Activated CD4-positive, alpha-beta T cell treated with anti-CD3 and anti-CD28 coated beads, Interleukin-2, amount 50 U/mL, for 48 hours (primary cell): ENCODE measurements around the gene SMCO2.

ENCODE experiments used
- DNase-seq, 2 experiments: peaks; one replicate each; pipeline ENCODE4 v3.0.0-alpha.2; 2020

SMCO2 gene

GRCh38 chr12:27502021-27502435, 55.5 kb downstream of the SMCO2 start:
- no peak for DNase-seq

DNA sequence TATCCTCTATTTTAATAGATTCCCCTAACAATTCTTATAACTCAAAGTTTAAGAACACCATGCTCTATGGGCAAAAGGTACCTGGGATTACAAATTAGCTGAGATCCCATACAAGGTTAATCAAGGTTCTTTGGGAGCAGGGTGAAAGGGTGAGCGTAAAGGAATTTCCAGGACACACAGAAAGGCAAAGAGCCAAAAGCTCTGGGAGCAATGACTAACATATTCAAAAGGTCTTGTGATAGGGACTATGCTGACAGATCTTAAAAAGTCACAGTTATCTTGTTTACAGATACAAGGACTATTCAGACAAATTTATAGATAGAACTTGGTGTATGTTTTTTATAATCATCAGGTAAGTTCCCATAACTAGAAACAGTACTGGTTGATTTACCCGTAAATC, 58.0 kb downstream of the SMCO2 start:
- no peak for DNase-seq

- no peak for DNase-seq
Measured at GRCh38 chr12:27505109-27505508, 58.6 kb downstream of the SMCO2 start.

DNA sequence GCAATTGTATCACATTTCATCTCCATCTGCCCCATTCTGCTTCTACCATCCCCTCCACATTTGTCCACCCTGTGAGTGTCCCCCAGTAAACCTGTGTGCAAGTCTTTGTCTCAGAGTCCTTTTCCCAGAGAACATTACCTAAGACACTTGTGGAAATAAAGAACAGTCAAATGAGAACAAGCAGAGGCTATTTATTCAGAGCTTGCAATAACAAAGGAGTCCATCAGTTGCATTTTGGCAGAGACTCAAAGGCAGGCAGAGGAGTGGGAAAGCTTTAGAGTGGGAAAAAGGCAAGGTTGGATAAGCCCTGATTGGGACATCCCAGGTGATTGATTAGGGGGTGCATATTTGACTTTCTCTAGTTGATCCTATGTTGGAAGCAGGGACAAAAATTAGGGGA, 59.2 kb downstream of the SMCO2 start:
- no peak for DNase-seq

DNA sequence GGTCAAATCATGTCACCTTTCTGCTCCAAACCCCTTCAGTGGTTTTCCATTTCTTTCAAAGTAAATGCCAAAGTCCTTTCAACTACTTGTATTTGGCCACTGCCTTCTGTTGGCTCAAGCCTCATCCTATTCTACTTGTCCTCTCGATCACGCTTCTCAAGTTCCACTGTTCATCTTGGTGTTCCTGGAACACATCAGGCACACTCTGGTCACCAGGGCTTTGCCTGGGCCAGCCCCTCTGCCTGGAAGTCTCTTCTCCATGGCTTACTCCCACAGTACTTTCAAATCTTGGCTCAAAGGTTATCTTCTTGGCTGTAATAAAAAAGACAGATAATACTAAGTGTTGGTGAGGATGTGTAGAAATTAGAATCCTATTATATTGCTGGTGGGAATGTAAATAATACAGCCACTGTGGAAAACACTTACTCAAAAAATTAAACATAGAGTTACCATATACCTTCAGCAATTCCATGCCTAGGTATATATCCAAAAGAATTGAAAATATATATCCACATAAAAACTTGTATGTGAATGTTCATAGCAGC, 60.2 kb downstream of the SMCO2 start:
- no peak for DNase-seq

- DNase-seq, result no peak
Measured at GRCh38 chr12:27508736-27509431, 62.3 kb downstream of the SMCO2 start.

DNA sequence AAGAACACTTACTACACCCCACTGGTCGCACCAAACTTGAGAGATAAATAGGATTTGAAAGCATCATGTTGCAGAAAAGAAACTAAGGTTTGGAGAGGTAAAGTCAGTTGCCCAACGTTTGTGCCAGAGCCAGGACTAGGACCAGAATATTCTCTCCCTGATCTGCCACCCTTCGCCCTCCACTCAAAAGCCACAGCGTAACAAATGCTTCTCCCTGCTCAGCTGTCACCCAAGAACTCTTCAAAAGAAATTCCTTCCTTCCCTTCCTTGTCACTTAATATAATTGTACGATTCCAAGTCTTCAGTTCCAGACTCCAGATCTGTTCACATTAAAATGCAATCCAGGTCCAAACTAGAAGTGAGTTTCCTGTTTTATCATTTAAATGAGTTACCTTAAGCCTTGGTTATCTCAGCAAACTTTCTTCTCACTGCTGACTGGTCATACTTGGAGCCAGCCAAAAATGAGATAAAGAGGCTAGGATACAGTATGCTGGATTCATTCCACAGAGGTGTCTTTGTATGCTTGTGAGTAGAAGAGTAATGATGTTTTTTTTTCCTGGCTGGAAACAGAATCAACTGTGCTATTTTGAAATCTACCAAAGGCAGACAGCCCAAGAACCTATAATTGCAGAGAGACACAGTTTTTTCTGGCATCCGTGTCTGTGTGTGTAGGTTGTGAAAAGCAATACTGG, 64.6 kb downstream of the SMCO2 start:
- no peak for DNase-seq

DNA sequence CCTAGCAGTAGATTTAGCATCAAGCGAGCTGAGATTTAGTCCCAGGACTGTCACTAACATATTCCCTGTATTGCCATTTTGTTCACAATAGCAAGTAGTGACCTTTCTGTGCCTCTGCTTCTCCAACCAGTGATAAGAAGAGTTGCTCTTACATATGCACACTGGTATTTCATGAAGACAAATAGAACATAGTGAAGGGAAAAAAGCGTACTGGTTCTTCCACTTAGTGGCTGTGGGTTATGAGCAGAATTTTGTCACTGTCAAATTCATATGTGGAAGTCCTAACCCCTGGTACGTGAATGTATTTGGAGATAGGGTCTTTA, 65.1 kb downstream of the SMCO2 start:
- DNase-seq, result no peak

DNA sequence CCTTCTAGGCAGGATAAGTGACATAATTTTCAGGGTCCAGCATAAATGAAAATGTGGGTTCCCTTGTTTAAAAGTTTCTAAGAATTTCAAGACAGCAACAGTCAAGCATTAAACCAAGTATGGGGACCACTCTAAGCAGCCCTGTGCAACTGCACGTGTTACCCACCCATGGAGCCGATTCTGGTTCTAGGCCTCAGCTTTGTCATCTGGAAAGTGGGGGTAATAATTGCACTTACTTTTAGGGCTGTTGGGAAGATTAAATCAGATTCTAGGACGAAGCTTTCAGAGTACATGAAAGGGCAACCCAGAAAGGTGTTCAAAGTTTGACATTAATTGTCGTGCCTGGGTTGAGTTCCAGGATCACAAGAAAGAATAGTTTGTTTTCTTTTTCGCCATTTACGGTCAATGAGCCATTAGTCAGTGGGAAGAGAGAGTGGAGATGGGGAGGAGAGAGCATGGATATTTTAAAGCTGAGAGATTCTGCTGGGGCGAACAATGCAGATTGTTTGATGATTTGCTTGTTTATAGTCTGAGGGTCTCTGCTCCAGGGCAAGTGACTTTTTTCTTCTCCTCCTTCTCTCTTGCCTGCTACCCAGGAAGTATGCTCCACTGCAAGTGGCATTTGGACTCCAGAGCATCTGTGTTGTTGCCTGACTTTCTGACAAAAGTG, 66.8 kb downstream of the SMCO2 start:
- DNase-seq, result no peak

DNA sequence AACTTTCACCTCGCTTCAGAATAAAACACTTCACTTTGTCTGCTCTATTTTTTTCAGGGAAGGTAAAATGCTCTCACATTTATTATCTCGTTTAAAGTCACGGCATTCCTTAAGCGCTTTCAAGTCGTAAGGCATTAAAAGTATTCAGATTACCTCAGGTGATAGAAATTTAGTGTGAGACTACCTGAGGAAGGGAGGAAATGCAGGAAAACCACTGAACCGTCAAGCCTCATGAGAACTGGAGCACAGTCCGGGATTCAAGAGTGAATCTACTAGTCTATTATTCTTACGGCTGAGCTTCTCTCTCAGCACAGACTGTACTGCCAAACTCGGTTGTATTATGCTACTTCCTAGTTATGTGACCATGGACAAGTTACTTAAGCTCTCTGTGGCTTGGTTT, 69.1 kb downstream of the SMCO2 start:
- no peak for DNase-seq

GRCh38 chr12:27516625-27517024, 70.1 kb downstream of the SMCO2 start:
- DNase-seq, result no peak

GRCh38 chr12:27517546-27517945, 71.0 kb downstream of the SMCO2 start:
- DNase-seq, result no peak

- DNase-seq, result no peak
Measured at GRCh38 chr12:27517961-27518665, 71.6 kb downstream of the SMCO2 start.

DNA sequence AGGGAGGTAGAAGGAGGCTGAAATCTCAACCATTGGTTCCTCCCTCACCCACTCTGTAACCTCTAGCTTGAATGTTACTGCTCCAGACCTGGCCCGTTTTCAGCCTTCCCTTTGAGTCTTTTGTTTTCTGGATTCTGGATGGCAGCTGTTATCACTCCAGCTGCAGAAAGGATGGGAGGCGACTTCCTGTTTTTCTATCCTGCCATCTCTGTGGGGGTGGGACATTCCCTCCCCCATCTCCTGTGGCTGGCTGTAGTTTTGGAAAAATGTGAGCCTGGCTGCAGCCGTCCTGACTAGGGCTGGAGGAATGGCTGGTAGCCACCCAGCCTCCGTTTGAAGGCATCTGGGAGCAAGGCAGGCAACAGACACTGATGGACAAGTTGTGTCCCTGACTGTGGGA, 74.5 kb downstream of the SMCO2 start:
- DNase-seq, result no peak

- DNase-seq, result no peak
Measured at GRCh38 chr12:27521981-27522380, 75.4 kb downstream of the SMCO2 start.

DNA sequence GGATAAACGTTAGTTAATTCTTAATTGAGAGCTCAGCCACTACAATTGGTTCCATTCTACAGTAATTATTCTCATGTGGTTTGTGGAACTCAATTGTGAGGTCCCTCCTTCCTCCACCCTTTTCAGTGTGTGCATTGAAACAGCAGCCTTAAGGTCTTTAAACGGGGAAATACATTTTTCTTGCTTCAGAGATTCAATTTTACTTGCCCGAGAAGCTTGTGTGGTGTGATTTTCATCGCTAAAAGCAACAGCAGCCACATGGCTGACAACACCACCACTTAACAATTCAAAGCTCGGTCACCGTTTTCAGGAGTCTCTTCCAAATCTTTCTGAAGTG, 76.7 kb downstream of the SMCO2 start:
- peak in 1 of 2 experiments; percentile 8 for DNase-seq

DNA sequence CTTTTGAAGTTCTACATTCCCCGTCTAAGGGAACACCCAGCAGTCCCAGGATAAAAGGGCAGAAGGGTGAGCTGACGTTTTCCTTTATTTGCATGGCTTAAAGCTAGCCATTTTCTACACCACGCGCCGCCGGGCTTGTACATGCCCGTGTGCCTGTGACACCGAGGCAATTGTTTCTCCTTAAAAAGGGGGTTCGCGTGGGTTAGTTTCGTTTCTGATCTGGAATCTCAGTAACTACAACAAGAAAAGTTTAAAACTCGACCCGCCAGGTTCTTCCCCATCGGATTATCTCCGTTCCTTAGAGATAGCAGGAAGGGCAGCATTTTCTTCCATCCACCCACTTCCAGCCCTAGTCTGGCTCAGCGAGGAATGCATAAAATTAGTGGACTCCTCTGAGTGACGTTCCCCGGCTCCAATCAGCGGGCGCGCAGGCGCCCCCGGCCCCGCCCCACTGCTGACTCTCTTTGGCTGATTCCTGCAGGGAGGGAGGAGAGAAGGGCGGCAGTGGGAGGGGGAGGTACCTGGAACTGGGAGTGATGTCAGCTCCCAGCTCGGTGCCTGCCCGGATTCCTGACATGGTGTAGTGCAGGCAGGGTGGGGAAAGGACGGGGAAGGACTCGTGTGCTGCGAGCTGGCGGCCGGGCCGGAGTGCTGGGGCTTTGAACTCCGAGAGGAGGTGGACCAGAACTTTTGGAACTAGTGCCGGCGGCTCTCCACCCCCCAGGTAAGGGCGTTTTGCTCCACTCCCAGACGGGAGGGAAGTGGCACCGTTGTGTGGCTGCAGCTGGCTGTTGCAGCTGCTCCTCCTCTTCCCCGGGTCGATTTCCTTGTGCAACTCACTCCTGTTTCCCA, 77.3 kb downstream of the SMCO2 start, which contains the start of gene PPFIBP1:
TSS of gene PPFIBP1 (plus strand) at position 565 of the 852 bp plus-strand sequence. CDS start 109,191 bp downstream, outside the sequence.
- DNase-seq, result peak; percentile 100

DNA sequence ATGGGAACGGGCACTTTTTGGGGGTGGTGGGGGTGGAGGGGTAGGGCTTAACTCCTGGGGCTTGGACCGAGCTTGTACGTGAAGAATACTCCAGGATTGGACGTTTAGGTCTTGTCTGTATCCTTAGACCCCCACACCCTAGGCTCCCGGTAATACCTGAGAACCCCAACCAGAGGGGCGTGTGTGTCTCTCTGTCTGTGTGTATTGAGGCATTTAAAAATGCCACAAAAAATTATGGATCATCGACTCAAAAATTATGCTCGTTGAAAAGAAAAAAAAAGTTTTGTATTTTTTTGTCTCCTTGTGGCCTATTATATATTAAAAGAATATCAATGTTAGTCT, 77.9 kb downstream of the SMCO2 start:
- DNase-seq, result no peak

DNA sequence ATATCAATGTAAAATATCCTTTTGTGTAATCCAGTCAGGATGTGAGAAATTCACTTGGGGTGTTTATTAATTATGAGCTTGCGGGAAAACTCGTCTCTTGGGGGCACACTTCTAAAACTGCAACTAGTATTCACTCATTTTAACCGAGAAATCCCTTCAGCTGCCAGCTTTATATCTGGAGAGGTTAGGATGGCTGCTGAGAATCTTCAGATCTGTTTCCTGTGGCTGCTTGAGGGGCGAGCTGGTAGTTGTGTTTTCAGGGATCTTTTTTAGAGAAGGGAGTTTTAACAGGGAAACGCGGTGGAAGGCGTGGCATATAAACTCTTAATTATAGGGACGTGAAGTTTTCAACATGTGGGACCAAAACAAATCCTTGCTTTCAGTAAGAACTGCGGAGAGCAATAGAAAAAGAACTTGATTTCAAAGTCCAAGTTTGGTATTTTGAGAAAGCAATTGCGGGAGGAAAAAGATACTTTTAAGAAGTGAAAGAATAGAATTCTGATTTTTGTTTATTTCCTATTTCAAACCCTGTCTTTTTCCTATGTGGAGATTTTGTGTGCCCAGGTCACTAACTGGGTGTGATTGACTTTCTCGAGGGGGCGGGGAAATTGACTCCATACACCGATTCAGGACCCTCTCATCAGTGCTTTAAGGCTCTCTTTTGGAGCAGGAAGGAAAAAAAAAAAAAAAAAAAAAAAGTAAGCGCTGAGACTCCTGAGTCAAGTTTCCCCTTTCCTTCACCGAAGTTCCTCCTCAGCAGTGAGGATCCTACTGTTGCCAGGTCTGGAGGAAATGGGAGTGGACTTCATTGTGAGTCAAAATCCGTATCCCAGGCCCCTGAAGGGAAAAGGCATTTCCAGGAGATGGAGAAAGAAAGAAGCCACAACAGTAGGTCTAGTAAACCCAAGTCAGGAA, 78.6 kb downstream of the SMCO2 start:
- DNase-seq, result no peak

- DNase-seq, result no peak
Measured at GRCh38 chr12:27527512-27527911, 81.0 kb downstream of the SMCO2 start.

GRCh38 chr12:27528788-27529187, 82.3 kb downstream of the SMCO2 start:
- no peak for DNase-seq
